ENCODE measurements around the gene ADPRH. TPM values are rescaled to one million over a fixed set of nuclear protein-coding genes. Genes with fewer than 3 reads are reported as not detected.

ADPRH gene
- polyA plus RNA-seq, 3 donors: 10.6 to 37.8 (median 31.5) TPM

GRCh38 chr3:119599558-119600174 lies 20.4 kb downstream of the ADPRH start:
- WGBS (ENCODE audit: insufficient coverage): 93% methylated on average over 2 of the region's 6 CpGs
- Mint-ChIP-seq H3K9me3 (no peaks in the 10 kb centered on the region), H3K4me3 (no peak overlapping the region), H3K4me1 (peaks cover 24% of the 10 kb centered on the region), H3K36me3 (no peaks in the 10 kb centered on the region), H3K27ac (peak overlapping the region in 1 of 7 donors; percentile 56), H3K27me3 (ENCODE audit: low read depth in 3 of 3) (peaks cover 0 to 3% (median 2%) of the 10 kb centered on the region in 3 donors)
- H2AFZ ChIP-seq (ENCODE audit: insufficient read depth, low read depth, low read length, poor library complexity, severe bottlenecking): no peak overlapping the region
- no peaks in the 10 kb centered on the region for H3K9me3 ChIP-seq (replicated peaks in 1 of 2; ENCODE audit: control insufficient read depth in 1 of 2, insufficient read depth in 1 of 2, low read length in 2 of 2)
- H3K36me3 ChIP-seq (replicated peaks in 1 of 2; ENCODE audit: control insufficient read depth in 1 of 2, insufficient read depth in 2 of 2, low read length in 2 of 2): no peaks in the 10 kb centered on the region
- H3K4me3 ChIP-seq (replicated peaks in 1 of 3; ENCODE audit: low read depth in 2 of 3, low read length in 3 of 3): no peak overlapping the region
- no peaks in the 10 kb centered on the region for H4K20me1 ChIP-seq (ENCODE audit: insufficient read depth, low read length)
- H3K9ac ChIP-seq (ENCODE audit: insufficient read depth, low read length, poor library complexity, severe bottlenecking): no peak overlapping the region
- intact Hi-C loops (cut with micrococcal nuclease): no loop called here
- no peak overlapping the region for H3K27ac ChIP-seq (ENCODE audit: low read depth in 1 of 2, low read length in 2 of 2)
- peaks cover 18 to 21% of the 10 kb centered on the region in 2 donors for H3K4me1 ChIP-seq (ENCODE audit: control insufficient read depth in 1 of 2, insufficient read depth in 2 of 2, low read length in 2 of 2)
- H3K79me2 ChIP-seq (ENCODE audit: insufficient read depth, low read length): no peaks in the 10 kb centered on the region
- no peak for TF ChIP-seq CTCF (IDR thresholded peaks at IDR 0.05)
- DNase-seq: no peak
- H3K27me3 ChIP-seq (ENCODE audit: control insufficient read depth in 2 of 2, insufficient read depth in 2 of 2, low read length in 2 of 2): no peaks in the 10 kb centered on the region
- H3K4me2 ChIP-seq (replicated peaks; ENCODE audit: extremely low read depth, low read length, poor library complexity, severe bottlenecking): no peak overlapping the region

- H3K79me2 ChIP-seq (ENCODE audit: insufficient read depth, low read length): no peaks in the 10 kb centered on the region
- H3K27me3 Mint-ChIP-seq (ENCODE audit: low read depth in 3 of 3): peaks cover 0 to 7% (median 2%) of the 10 kb centered on the region in 3 donors
- 20% methylated on average over 1 of the region's 5 CpGs for whole genome bisulfite sequencing (ENCODE audit: insufficient coverage)
- no peaks in the 10 kb centered on the region for H4K20me1 ChIP-seq (ENCODE audit: insufficient read depth, low read length)
- H3K27ac Mint-ChIP-seq: no peak overlapping the region
- no peak overlapping the region for H3K4me2 ChIP-seq (replicated peaks; ENCODE audit: extremely low read depth, low read length, poor library complexity, severe bottlenecking)
- no peaks in the 10 kb centered on the region for H3K27me3 ChIP-seq (ENCODE audit: control insufficient read depth in 2 of 2, insufficient read depth in 2 of 2, low read length in 2 of 2)
- no peak overlapping the region for H3K9ac ChIP-seq (ENCODE audit: insufficient read depth, low read length, poor library complexity, severe bottlenecking)
- H3K4me1 Mint-ChIP-seq: peaks cover 20% of the 10 kb centered on the region
- H3K4me3 Mint-ChIP-seq: no peak overlapping the region
- DNase-seq: peak in 2 of 3 donors; percentile 10 to 44
- intact Hi-C loops (cut with micrococcal nuclease): no loop called here
- H3K9me3 Mint-ChIP-seq: no peaks in the 10 kb centered on the region
- H3K36me3 ChIP-seq (replicated peaks in 1 of 2; ENCODE audit: control insufficient read depth in 1 of 2, insufficient read depth in 2 of 2, low read length in 2 of 2): no peaks in the 10 kb centered on the region
- peak; percentile 63 for TF ChIP-seq CTCF (IDR thresholded peaks at IDR 0.05)
- H3K36me3 Mint-ChIP-seq: no peaks in the 10 kb centered on the region
- no peaks in the 10 kb centered on the region for H3K9me3 ChIP-seq (replicated peaks in 1 of 2; ENCODE audit: control insufficient read depth in 1 of 2, insufficient read depth in 1 of 2, low read length in 2 of 2)
- H3K4me3 ChIP-seq (replicated peaks in 1 of 3; ENCODE audit: low read depth in 2 of 3, low read length in 3 of 3): no peak overlapping the region
- peaks cover 16 to 18% of the 10 kb centered on the region in 2 donors for H3K4me1 ChIP-seq (ENCODE audit: control insufficient read depth in 1 of 2, insufficient read depth in 2 of 2, low read length in 2 of 2)
- H2AFZ ChIP-seq (ENCODE audit: insufficient read depth, low read depth, low read length, poor library complexity, severe bottlenecking): peak overlapping the region; percentile 18
- no peak overlapping the region for H3K27ac ChIP-seq (ENCODE audit: low read depth in 1 of 2, low read length in 2 of 2)
Observed at GRCh38 chr3:119600732-119601131, 21.4 kb downstream of the ADPRH start.

Measured in CD14-positive monocyte (primary cell).